Measurements from ENCODE around the gene RPS3.

Gene RPS3

DNA sequence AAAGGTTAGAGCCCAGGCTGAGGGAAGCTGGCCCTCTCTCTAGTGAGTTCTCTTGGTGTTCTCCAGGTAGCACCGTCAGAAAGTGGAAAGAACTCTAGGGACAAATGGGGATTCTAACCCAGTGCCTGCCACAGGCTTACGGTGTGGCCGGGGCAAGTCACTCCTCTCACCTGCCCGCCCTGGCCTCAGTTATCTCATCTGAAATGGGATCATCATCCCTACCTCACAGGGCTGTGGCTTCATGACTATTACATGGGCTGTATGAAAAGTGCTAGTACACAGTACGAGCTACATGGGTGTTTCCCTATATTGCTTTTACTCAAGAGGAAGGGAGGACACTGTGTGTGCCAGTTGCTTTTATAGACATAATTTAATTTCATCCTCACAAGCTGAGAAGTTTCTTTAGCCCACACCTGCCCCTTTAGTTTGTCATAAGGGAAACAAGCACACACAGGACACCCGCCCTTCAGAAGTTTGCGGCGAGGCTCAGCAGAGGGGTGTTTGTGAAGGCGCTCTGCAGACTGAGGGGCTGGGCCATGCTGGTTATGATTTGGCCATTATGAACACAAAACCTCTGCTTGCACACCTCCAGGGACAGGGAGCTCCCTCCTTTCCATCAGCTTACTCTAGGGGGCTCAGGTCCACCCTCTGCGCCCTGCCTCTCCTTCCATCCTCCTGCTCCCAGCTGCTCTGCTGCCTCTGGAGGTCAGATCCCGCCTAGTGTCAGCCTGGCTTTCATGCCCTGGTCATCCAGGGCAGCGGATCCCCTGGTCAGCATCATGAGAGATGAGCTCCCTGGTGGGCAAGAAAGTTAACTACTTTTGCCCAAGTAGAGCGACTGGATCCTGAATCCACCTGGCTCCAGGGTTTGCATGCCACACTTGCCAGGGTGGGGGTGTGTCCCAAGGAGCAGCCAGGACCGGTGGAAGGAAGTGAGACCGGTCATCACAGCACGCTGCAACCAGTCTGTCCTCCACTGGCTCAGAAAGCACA lies 32.5 kb downstream of the RPS3 start:
- H3K27me3 Mint-ChIP-seq (ENCODE audit: low read depth), result peaks cover 56% of the 10 kb centered on the region
- H3K4me1 Mint-ChIP-seq (ENCODE audit: low read depth), result peaks cover 23% of the 10 kb centered on the region
- no peak overlapping the region for H3K27ac Mint-ChIP-seq
- peaks cover 12% of the 10 kb centered on the region for H3K36me3 Mint-ChIP-seq (ENCODE audit: low read depth)
- no peak overlapping the region for H3K4me3 Mint-ChIP-seq
- peaks cover 6% of the 10 kb centered on the region for H3K9me3 Mint-ChIP-seq

DNA sequence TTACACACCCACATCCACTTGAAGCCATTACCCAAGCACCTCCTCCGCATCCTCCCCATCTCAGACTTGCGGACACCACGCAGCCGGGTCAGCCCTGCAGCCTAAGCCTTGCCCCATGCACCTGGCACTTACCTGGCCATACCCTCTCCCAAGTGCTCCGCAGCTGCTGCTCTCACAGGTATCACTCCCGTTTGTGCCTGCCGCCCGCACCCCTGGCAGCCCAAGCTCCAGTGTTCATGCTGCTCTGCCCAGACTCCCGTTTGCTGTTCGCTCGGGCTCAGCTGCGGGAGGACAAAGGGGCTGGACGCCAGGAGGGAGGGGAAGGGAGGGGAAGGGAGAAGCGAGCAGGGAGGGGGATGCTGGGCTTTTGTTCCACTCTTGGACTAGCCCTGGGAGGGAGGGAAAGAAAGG lies 33.6 kb downstream of the RPS3 start, which contains the start of gene KLHL35:
KLHL35 (minus strand) TSS at position 293 of the 411 bp plus-strand sequence. CDS start 2,574 bp downstream, outside the sequence.
- Mint-ChIP-seq H3K27me3 (ENCODE audit: low read depth) (peaks cover 50% of the 10 kb centered on the region), H3K4me1 (ENCODE audit: low read depth) (peaks cover 21% of the 10 kb centered on the region), H3K4me3 (no peak within 1 kb of the TSS), H3K27ac (no peak within 1 kb of the TSS), H3K36me3 (ENCODE audit: low read depth) (peaks cover 12% of the 10 kb centered on the region), H3K9me3 (peaks cover 6% of the 10 kb centered on the region)

- peaks cover 12% of the 10 kb centered on the region for H3K36me3 Mint-ChIP-seq (ENCODE audit: low read depth)
- H3K4me1 Mint-ChIP-seq (ENCODE audit: low read depth), result peaks cover 17% of the 10 kb centered on the region
- H3K27me3 Mint-ChIP-seq (ENCODE audit: low read depth), result peaks cover 45% of the 10 kb centered on the region
- no peak overlapping the region for H3K4me3 Mint-ChIP-seq
- H3K9me3 Mint-ChIP-seq, result peaks cover 6% of the 10 kb centered on the region
- H3K27ac Mint-ChIP-seq, result no peak overlapping the region
Measured at GRCh38 chr11:75433443-75433842, 34.1 kb downstream of the RPS3 start.

DNA sequence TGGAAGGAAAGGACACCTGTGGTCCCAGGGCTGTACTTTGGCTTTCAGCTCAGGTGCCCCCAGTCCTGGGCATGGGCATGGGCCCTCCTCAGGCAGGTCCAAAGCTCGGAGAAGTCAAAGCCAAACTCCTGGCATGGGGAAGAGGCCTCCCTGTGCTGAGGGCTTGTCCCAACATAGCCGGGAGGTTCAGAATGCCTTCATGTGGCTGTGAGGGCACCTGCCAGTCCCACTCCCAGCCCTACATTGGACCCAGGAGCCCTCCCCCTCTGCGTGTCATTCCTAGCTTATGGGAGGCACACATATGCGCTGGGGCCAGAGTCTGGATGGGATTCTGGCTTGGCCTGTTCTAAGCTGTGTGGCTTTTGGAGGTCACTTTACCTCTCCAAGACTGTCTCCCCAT lies 34.7 kb downstream of the RPS3 start:
- Mint-ChIP-seq H3K36me3 (ENCODE audit: low read depth) (peaks cover 9% of the 10 kb centered on the region), H3K9me3 (peaks cover 4% of the 10 kb centered on the region), H3K27ac (no peak overlapping the region), H3K4me1 (ENCODE audit: low read depth) (peaks cover 13% of the 10 kb centered on the region), H3K4me3 (no peak overlapping the region), H3K27me3 (ENCODE audit: low read depth) (peaks cover 39% of the 10 kb centered on the region)

DNA sequence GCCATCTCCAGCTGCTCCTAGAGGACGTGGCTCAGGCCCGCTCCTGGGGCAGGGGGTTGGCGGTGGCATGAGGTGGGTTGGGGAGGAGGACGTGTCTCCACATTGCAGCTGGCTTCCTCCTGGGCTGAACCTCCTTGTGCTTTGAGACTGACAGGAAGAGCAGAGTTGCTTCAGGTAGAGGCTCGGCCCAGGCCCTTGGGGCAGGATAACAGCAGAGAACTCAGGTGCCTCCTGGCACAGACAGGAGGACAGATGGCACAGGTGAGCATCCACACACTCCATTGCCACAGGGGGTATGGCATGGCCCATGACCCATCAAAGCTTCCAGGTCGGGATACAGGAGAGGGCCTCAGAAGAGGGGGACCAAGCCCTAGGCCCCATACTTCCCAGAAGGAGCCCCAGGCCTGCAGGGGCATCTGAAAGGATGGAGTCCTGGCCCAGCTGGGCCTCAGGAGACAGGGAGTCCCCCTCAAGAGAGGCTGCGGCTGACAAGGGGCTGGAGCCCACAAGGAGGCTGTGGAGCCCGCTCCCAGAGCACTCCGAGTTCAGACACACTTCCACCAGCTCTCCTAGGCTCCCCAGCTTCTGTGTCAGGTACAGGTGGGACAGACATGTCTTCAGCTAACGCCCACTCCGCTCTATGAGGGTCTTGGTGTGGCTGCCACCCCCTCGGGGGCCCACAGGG lies 35.7 kb downstream of the RPS3 start:
- H3K27me3 Mint-ChIP-seq (ENCODE audit: low read depth), result peaks cover 34% of the 10 kb centered on the region
- no peak overlapping the region for H3K4me3 Mint-ChIP-seq
- H3K36me3 Mint-ChIP-seq (ENCODE audit: low read depth), result peaks cover 5% of the 10 kb centered on the region
- no peak overlapping the region for H3K27ac Mint-ChIP-seq
- H3K4me1 Mint-ChIP-seq (ENCODE audit: low read depth), result peaks cover 8% of the 10 kb centered on the region
- H3K9me3 Mint-ChIP-seq, result no peaks in the 10 kb centered on the region

DNA sequence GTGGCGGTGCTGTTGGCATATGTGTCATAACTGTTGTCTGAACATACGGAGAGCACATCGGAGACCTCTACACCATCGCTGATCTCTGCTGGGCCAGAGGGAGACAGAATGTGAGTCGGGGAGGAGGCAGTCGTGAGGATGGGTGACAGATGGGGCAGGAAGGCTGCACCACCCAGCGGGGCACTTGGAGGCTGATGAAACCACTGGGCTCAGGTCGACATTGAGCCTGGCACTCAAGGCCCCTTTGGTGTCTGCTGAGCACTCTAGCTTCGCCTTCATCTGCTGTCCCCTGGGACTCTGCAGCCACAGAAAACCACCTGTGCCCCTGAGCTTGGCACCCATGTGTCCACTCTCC lies 36.2 kb downstream of the RPS3 start:
- H3K36me3 Mint-ChIP-seq (ENCODE audit: low read depth), result peaks cover 4% of the 10 kb centered on the region
- H3K4me1 Mint-ChIP-seq (ENCODE audit: low read depth), result peaks cover 7% of the 10 kb centered on the region
- H3K27me3 Mint-ChIP-seq (ENCODE audit: low read depth), result peaks cover 32% of the 10 kb centered on the region
- no peak overlapping the region for H3K27ac Mint-ChIP-seq
- H3K9me3 Mint-ChIP-seq, result no peaks in the 10 kb centered on the region
- no peak overlapping the region for H3K4me3 Mint-ChIP-seq

GRCh38 chr11:75436806-75437205 lies 37.5 kb downstream of the RPS3 start:
- Mint-ChIP-seq H3K27ac (no peak overlapping the region), H3K36me3 (ENCODE audit: low read depth) (peaks cover 2% of the 10 kb centered on the region), H3K4me3 (no peak overlapping the region), H3K27me3 (ENCODE audit: low read depth) (peaks cover 20% of the 10 kb centered on the region), H3K4me1 (ENCODE audit: low read depth) (no peaks in the 10 kb centered on the region), H3K9me3 (no peaks in the 10 kb centered on the region)

DNA sequence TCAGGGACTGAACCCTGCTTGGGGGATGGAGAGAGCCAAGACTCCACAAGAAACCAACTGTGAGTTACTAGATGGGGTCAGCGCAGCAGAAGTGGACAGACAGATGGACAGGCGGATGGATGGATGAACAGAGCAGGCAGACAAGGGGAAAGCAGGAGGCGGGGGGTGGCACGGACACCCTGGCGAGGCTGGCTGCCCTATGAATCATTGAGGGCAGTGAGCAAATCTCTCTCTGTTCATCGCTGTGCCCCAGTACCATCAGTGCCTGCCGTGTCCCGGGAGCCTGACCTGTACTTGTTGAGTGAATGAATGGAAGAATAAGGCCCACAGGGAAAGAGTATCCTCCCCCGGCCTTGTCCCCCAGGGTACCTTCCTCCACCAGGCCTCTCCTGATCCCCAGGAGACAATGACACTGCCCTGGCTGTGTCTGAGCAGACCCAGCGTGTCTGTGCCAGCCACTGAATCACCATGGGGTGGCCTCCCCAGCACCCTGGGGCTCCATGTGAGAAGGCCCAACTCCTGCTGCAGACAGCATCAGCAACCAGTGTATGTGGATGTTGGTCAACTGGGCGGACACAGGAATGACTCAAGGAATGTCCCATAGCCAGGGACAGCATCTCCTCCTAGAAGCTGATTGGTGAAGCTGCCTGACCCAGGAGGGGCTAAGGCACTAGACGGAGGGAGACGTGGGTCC lies 38.8 kb downstream of the RPS3 start:
- no peak overlapping the region for H3K27ac Mint-ChIP-seq
- peaks cover 7% of the 10 kb centered on the region for H3K27me3 Mint-ChIP-seq (ENCODE audit: low read depth)
- H3K36me3 Mint-ChIP-seq (ENCODE audit: low read depth), result no peaks in the 10 kb centered on the region
- H3K4me3 Mint-ChIP-seq, result no peak overlapping the region
- H3K9me3 Mint-ChIP-seq, result no peaks in the 10 kb centered on the region
- H3K4me1 Mint-ChIP-seq (ENCODE audit: low read depth), result no peaks in the 10 kb centered on the region

GRCh38 chr11:75439026-75439425 lies 39.7 kb downstream of the RPS3 start:
- no peaks in the 10 kb centered on the region for H3K27me3 Mint-ChIP-seq (ENCODE audit: low read depth)
- H3K27ac Mint-ChIP-seq, result no peak overlapping the region
- no peaks in the 10 kb centered on the region for H3K36me3 Mint-ChIP-seq (ENCODE audit: low read depth)
- no peaks in the 10 kb centered on the region for H3K4me1 Mint-ChIP-seq (ENCODE audit: low read depth)
- no peak overlapping the region for H3K4me3 Mint-ChIP-seq
- H3K9me3 Mint-ChIP-seq, result no peaks in the 10 kb centered on the region

GRCh38 chr11:75439495-75440120 lies 40.3 kb downstream of the RPS3 start:
- Mint-ChIP-seq H3K27me3 (ENCODE audit: low read depth) (no peaks in the 10 kb centered on the region), H3K4me3 (no peak overlapping the region), H3K9me3 (no peaks in the 10 kb centered on the region), H3K36me3 (ENCODE audit: low read depth) (no peaks in the 10 kb centered on the region), H3K4me1 (ENCODE audit: low read depth) (no peaks in the 10 kb centered on the region), H3K27ac (no peak overlapping the region)

GRCh38 chr11:75440960-75441803 lies 41.9 kb downstream of the RPS3 start:
- no peak overlapping the region for H3K4me3 Mint-ChIP-seq
- H3K4me1 Mint-ChIP-seq (ENCODE audit: low read depth), result no peaks in the 10 kb centered on the region
- no peaks in the 10 kb centered on the region for H3K27me3 Mint-ChIP-seq (ENCODE audit: low read depth)

GRCh38 chr11:75441804-75442132 lies 42.5 kb downstream of the RPS3 start:
- Mint-ChIP-seq H3K4me3 (no peak overlapping the region), H3K27me3 (ENCODE audit: low read depth) (no peaks in the 10 kb centered on the region), H3K36me3 (ENCODE audit: low read depth) (no peaks in the 10 kb centered on the region), H3K27ac (no peak overlapping the region), H3K9me3 (no peaks in the 10 kb centered on the region), H3K4me1 (ENCODE audit: low read depth) (no peaks in the 10 kb centered on the region)

More at GRCh38 chr11:75440960-75441803, 41.9 kb downstream of the RPS3 start:
- no peaks in the 10 kb centered on the region for H3K9me3 Mint-ChIP-seq
- no peaks in the 10 kb centered on the region for H3K36me3 Mint-ChIP-seq (ENCODE audit: low read depth)
- H3K27ac Mint-ChIP-seq, result no peak overlapping the region

GRCh38 chr11:75442161-75442885 lies 43.0 kb downstream of the RPS3 start:
- no peaks in the 10 kb centered on the region for H3K9me3 Mint-ChIP-seq
- no peaks in the 10 kb centered on the region for H3K36me3 Mint-ChIP-seq (ENCODE audit: low read depth)
- no peak overlapping the region for H3K4me3 Mint-ChIP-seq
- H3K27me3 Mint-ChIP-seq (ENCODE audit: low read depth), result no peaks in the 10 kb centered on the region
- no peaks in the 10 kb centered on the region for H3K4me1 Mint-ChIP-seq (ENCODE audit: low read depth)
- H3K27ac Mint-ChIP-seq, result no peak overlapping the region

All from T-helper 1 cell treated with Interleukin-12 subunit alpha and Interleukin-12 subunit beta and Interleukin-4 antibody, amounts not matched to agents 30 μg/mL and 1 μg/mL, for 36 hours (primary cell).